Measurements from ENCODE around the gene OR13C5. TPM values are rescaled to one million over a fixed set of nuclear protein-coding genes. Genes with fewer than 3 reads are reported as not detected.
"Not testable (repeated sequence)": the region's sequence is repeated elsewhere in the genome, so short reads cannot be mapped to it uniquely, and the experiment has no call there.

The OR13C5 gene, protein sequence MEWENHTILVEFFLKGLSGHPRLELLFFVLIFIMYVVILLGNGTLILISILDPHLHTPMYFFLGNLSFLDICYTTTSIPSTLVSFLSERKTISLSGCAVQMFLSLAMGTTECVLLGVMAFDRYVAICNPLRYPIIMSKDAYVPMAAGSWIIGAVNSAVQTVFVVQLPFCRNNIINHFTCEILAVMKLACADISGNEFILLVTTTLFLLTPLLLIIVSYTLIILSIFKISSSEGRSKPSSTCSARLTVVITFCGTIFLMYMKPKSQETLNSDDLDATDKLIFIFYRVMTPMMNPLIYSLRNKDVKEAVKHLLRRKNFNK
- total RNA-seq: not detected

DNA sequence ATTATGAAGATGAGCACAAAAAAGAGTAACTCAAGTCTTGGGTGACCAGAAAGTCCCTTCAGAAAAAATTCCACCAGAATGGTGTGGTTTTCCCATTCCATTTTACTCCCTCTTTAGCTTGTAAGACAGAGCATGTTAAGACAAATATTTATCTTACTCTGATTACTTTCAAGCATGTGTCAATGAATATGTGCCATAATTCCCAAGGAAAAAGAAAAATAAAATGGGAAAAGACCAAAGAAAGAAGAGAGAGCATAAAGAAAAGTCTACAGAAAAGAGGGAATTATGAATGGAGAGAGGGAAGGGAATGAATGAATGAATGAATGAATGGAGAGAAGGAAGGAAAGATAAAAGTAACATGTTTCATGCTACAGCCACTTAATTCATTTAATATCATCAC is at the start of gene OR13C5:
Gene OR13C5, minus strand, starts transcription at position 101 of the 400 bp plus-strand sequence. Its CDS starts 0 bp downstream, at position 101.
- H3K27me3 ChIP-seq; H3K4me1 ChIP-seq; H3K36me3 ChIP-seq; DNase-seq (ENCODE audit: extremely low spot score in 2 of 2); H3K4me3 ChIP-seq; H3K27ac ChIP-seq; H3K9me3 ChIP-seq: not testable (repeated sequence)
- intact Hi-C loops (cut with DNase I): loop anchor here (5.0 kb wide), 1 partner anchor 463 kb away; no protein-coding TSS in a partner anchor

- Histone ChIP-seq H3K4me1 (no peaks in the 10 kb centered on the region), H3K9me3 (no peaks in the 10 kb centered on the region), H3K4me3 (no peak overlapping the region), H3K27me3 (no peaks in the 10 kb centered on the region), H3K36me3 (no peaks in the 10 kb centered on the region), H3K27ac (no peak overlapping the region)
- intact Hi-C loops (cut with DNase I): no loop called here
- DNase-seq (ENCODE audit: extremely low spot score in 2 of 2): no peak
- TF ChIP-seq CTCF (IDR thresholded peaks at IDR 0.05) (no peak), POLR2A (IDR thresholded peaks at IDR 0.05) (no peak), POLR2AphosphoS5 (IDR thresholded peaks at IDR 0.05; ENCODE audit: insufficient read depth in 1 of 2, low read depth in 1 of 2) (no peak)
Observed at GRCh38 chr9:104635456-104635855, 36.2 kb upstream of the OR13C5 start.

GRCh38 chr9:104633976-104634520 is 34.8 kb upstream of the OR13C5 start:
- DNase-seq (ENCODE audit: extremely low spot score in 2 of 2): no peak
- Histone ChIP-seq H3K36me3 (no peaks in the 10 kb centered on the region), H3K27ac (no peak overlapping the region), H3K4me1 (no peaks in the 10 kb centered on the region), H3K4me3 (no peak overlapping the region), H3K9me3 (no peaks in the 10 kb centered on the region), H3K27me3 (no peaks in the 10 kb centered on the region)
- intact Hi-C loops (cut with DNase I): no loop called here
- TF ChIP-seq POLR2A (IDR thresholded peaks at IDR 0.05) (no peak), POLR2AphosphoS5 (IDR thresholded peaks at IDR 0.05; ENCODE audit: insufficient read depth in 1 of 2, low read depth in 1 of 2) (no peak)

DNA sequence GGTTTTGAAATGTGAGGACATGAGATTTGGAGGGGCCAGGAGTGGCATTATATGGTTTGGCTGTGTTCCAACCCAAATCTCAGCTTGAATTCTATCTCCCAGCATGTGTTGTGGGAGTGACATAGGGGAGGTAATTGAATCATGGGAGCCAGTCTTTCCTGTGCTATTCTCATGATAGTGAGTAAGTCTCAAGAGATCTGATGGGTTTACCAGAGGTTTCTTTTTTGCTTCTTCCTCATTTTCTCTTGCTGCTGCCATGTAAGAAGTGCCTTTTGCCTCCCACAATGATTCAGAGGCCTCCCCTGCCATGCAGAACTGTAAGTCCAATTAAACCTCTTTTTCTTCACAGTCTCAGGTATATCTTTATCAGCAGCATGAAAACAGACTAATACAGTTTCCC is 26.8 kb upstream of the OR13C5 start:
- not testable (repeated sequence) for H3K4me3 ChIP-seq

DNA sequence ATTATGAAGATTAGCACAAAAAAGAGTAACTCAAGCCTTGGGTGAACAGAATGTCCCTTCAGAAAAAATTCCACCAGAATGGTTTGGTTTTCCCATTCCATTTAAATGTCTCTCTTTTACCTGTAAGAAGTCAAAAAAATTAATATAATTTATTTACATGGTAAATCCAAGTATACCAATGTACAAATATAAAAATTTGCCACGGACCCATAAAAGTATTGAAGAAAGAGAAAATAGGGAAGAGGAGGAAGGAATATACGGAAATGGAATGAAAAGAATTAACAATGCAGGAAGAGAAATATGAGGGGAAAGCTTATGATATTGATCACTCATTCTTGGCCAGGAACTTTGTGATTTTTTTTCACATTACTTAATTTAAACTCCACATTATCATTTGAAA is 18.9 kb upstream of the OR13C5 start, which contains the start of gene OR13C9:
Gene OR13C9, minus strand, starts transcription at position 101 of the 400 bp plus-strand sequence. Its CDS starts 0 bp downstream, at position 101.
- Histone ChIP-seq H3K4me1 (no peaks in the 10 kb centered on the region), H3K27ac (no peak within 1 kb of the TSS)

More for the DNA sequence above, 26.8 kb upstream of the OR13C5 start:
- DNase-seq (ENCODE audit: extremely low spot score in 2 of 2); H3K27ac ChIP-seq; intact Hi-C loops (cut with DNase I); H3K36me3 ChIP-seq; H3K27me3 ChIP-seq; H3K4me1 ChIP-seq; H3K9me3 ChIP-seq: not testable (repeated sequence)

GRCh38 chr9:104617418-104617817 is 18.2 kb upstream of the OR13C5 start:
- Histone ChIP-seq H3K27ac (no peak overlapping the region), H3K4me3 (no peak overlapping the region), H3K36me3 (no peaks in the 10 kb centered on the region), H3K9me3 (no peaks in the 10 kb centered on the region), H3K4me1 (no peaks in the 10 kb centered on the region), H3K27me3 (no peaks in the 10 kb centered on the region)
- no peak for TF ChIP-seq POLR2AphosphoS5 (IDR thresholded peaks at IDR 0.05; ENCODE audit: insufficient read depth in 1 of 2, low read depth in 1 of 2)
- TF ChIP-seq CTCF (IDR thresholded peaks at IDR 0.05): no peak
- no peak for TF ChIP-seq POLR2A (IDR thresholded peaks at IDR 0.05)
- no peak for DNase-seq (ENCODE audit: extremely low spot score in 2 of 2)
- intact Hi-C loops (cut with DNase I): no loop called here

More for the DNA sequence above, 18.9 kb upstream of the OR13C5 start, which contains the start of gene OR13C9:
- Histone ChIP-seq H3K9me3 (no peaks in the 10 kb centered on the region), H3K36me3 (no peaks in the 10 kb centered on the region), H3K4me3 (no peak within 1 kb of the TSS), H3K27me3 (no peaks in the 10 kb centered on the region)
- intact Hi-C loops (cut with DNase I): no loop called here
- TF ChIP-seq POLR2A (IDR thresholded peaks at IDR 0.05) (no peak), POLR2AphosphoS5 (IDR thresholded peaks at IDR 0.05; ENCODE audit: insufficient read depth in 1 of 2, low read depth in 1 of 2) (no peak), CTCF (IDR thresholded peaks at IDR 0.05) (no peak)
- DNase-seq (ENCODE audit: extremely low spot score in 2 of 2): no peak

Data from vagina (tissue), 2 donors.